Jurkat, Clone E6-1 (cell line): ENCODE results near the gene HK3. TPM values are rescaled to one million over a fixed set of nuclear protein-coding genes. Genes with fewer than 3 reads are reported as not detected.

Experiments used
- DNase-seq: peaks from one replicate; pipeline ENCODE4 v3.0.0-alpha.2; 2011; ENCODE audit warnings: low read depth, low spot score
- H3K4me3 ChIP-seq: 2 replicates; pipeline ENCODE4 v1.5.1; 2011; ENCODE audit warnings: mild to moderate bottlenecking, low read length, control low read depth, moderate library complexity
- polyA plus RNA-seq: library from polyadenylated mRNA; unstranded; fragments of >200 nt; gene quantifications from one replicate; pipeline ENCODE4 v1.2.1, GENCODE V29; 2012; ENCODE audit warnings: missing spikeins; ENCODE audit not compliant: insufficient read length, insufficient read depth

The HK3 gene, protein sequence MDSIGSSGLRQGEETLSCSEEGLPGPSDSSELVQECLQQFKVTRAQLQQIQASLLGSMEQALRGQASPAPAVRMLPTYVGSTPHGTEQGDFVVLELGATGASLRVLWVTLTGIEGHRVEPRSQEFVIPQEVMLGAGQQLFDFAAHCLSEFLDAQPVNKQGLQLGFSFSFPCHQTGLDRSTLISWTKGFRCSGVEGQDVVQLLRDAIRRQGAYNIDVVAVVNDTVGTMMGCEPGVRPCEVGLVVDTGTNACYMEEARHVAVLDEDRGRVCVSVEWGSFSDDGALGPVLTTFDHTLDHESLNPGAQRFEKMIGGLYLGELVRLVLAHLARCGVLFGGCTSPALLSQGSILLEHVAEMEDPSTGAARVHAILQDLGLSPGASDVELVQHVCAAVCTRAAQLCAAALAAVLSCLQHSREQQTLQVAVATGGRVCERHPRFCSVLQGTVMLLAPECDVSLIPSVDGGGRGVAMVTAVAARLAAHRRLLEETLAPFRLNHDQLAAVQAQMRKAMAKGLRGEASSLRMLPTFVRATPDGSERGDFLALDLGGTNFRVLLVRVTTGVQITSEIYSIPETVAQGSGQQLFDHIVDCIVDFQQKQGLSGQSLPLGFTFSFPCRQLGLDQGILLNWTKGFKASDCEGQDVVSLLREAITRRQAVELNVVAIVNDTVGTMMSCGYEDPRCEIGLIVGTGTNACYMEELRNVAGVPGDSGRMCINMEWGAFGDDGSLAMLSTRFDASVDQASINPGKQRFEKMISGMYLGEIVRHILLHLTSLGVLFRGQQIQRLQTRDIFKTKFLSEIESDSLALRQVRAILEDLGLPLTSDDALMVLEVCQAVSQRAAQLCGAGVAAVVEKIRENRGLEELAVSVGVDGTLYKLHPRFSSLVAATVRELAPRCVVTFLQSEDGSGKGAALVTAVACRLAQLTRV
- polyA plus RNA-seq, result not detected

GRCh38 chr5:176899296-176899891, at the start of gene HK3:
Gene HK3, minus strand, starts transcription at chr5:176899346. Its CDS starts 3,187 bp downstream, at chr5:176896159.
- no peak within 1 kb of the TSS for H3K4me3 ChIP-seq
- DNase-seq, result no peak

GRCh38 chr5:176948458-176948857, 49.3 kb upstream of the HK3 start:
- H3K4me3 ChIP-seq, result no peak overlapping the region
- no peak for DNase-seq

DNA sequence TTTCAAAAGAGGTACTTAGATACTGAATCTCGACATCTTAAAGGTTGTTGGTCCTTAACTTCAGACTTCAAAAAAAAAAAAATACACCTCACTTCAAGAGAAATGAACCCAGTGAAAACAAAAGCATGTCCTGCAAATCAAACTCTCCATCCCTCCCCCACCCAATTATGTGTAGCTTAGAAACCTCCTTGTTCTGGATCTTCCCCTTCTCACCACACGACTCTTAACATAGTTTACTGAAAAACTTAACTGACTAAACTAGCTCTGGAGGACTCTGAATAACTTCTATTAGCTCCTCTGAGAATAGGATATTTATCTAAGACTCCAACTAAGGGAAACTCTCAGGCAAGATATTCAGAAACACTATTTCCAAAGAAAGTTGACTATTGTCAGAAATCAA, 48.7 kb upstream of the HK3 start:
- DNase-seq, result no peak
- no peak overlapping the region for H3K4me3 ChIP-seq

GRCh38 chr5:176944268-176944667, 45.1 kb upstream of the HK3 start:
- H3K4me3 ChIP-seq, result no peak overlapping the region
- no peak for DNase-seq

DNA sequence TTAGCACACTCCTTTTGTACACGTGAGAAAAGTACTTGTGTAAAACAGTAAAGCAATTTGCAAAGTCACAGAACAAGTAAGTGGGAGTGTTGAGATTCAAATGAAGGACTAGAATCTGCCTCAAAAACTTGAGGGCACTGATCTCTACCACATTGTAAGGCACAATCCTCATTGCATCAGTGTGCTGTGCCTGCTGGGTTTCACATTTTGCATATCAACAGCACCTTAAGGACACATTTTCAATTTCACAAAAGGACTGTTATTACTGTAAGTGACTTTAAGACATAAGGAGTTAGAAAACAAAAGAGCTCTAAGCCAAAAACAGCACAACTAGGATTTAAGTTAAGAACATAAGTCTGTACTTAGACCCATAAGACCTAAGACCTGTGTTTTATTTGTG, 44.7 kb upstream of the HK3 start:
- no peak overlapping the region for H3K4me3 ChIP-seq
- DNase-seq, result no peak

- no peak for DNase-seq
- H3K4me3 ChIP-seq, result no peak overlapping the region
These were observed 42.8 kb upstream of the HK3 start for GRCh38 chr5:176941951-176942350.

DNA sequence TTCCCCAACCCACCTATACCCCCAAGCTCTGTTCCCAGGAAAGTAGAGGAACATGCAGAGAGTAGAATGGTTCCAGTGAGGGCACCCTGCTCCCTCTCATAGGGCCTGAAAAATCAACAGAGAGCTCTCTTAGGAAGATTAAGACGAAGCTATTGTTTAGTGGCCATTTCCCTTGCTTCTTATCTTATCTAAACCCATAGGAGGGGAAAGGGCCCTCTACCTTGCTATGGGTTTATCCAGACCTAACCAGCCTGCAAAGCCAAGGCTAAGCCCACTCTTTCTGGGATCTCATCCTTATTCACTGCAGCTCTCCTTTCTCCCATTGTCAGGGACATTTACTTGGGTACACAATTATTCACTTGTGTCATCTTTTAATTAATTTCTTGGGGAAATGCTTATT, 39.3 kb upstream of the HK3 start:
- no peak overlapping the region for H3K4me3 ChIP-seq
- no peak for DNase-seq

DNA sequence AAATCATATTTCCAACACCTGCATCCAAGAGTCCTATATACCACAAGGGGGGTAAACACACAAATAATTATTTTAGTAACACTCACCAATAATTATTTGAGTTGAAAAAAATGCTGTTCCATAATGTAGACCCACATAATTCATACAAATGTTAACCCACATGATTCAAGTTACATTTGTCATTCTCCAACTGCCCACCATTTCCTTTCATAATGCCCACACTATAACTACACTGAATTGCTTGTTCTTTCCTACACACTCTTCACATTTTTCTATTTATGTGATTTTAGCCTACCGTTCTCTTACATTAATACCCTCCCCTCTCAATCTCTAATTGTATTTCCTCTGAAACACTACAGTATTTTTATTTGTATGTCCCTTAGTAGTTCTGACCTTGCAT, 35.9 kb upstream of the HK3 start:
- no peak for DNase-seq
- no peak overlapping the region for H3K4me3 ChIP-seq

GRCh38 chr5:176934309-176934930, 35.3 kb upstream of the HK3 start:
- DNase-seq, result no peak
- H3K4me3 ChIP-seq, result no peak overlapping the region

- no peak overlapping the region for H3K4me3 ChIP-seq
- peak; percentile 54 for DNase-seq
These were observed 30.5 kb upstream of the HK3 start for GRCh38 chr5:176929654-176930053.

DNA sequence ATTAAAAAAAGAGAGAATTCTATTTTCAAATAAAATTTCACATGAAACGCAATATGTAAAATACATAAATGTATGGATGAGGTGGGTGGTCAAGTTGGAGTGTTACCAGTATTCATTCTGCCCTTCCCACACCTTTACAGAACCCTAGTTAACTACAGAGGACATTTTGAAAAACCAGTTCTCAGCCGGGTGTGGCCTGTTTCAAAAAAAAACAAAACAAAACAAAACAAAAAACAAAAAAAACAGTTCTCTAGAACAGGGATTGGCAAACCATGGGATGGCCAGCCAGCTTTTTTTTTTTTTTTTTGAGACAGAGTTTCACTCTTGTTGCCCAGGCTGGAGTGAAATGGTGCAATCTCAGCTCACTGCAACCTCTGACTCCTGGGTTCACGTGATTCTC, 28.4 kb upstream of the HK3 start:
- no peak overlapping the region for H3K4me3 ChIP-seq
- no peak for DNase-seq

- H3K4me3 ChIP-seq, result no peak overlapping the region
- DNase-seq, result no peak
These were observed 23.7 kb upstream of the HK3 start for GRCh38 chr5:176922817-176923216.

GRCh38 chr5:176921714-176922113, 22.6 kb upstream of the HK3 start:
- DNase-seq, result no peak

GRCh38 chr5:176918613-176919012, 19.5 kb upstream of the HK3 start:
- no peak overlapping the region for H3K4me3 ChIP-seq
- DNase-seq, result no peak

More at GRCh38 chr5:176921714-176922113, 22.6 kb upstream of the HK3 start:
- no peak overlapping the region for H3K4me3 ChIP-seq

GRCh38 chr5:176916337-176916736, 17.2 kb upstream of the HK3 start:
- DNase-seq, result no peak
- H3K4me3 ChIP-seq, result no peak overlapping the region

- H3K4me3 ChIP-seq, result no peak overlapping the region
- no peak for DNase-seq
These were observed 16.8 kb upstream of the HK3 start for GRCh38 chr5:176915906-176916305.

- no peak for DNase-seq
These were observed 13.0 kb upstream of the HK3 start for GRCh38 chr5:176912115-176912514.

DNA sequence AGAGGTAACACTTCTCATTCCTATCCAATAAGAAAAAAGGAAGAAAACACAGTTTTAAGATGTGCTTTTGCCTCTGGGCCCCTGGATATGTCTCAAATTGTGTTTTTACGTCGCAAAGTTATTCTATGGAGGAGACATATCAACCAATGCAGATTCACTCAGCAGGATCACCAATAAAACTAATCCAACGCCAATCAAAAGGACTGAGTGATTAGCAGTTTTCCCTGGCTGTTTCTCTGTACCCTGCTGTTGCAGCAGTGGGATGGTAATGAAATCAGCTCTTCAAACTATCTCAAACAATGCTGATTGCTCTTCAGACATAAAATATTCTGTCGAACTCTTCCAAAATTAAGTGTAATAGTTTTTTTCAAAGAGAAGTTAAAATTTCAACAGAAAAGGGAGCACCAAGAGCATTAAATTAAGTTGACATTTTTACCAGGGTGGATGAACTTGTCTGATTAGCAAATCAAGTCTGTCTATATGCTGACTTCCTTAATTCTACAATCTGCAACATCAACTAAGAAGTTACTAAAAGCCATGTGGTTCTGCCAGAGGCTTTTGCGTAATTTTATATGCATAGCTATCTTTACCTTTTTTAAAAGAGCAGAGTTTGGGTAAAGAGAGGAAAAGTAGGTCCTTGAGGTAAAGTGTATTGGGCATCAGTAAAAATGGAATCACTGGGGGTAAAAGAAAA, 9.7 kb upstream of the HK3 start:
- DNase-seq, result no peak
- H3K4me3 ChIP-seq, result no peak overlapping the region

More at GRCh38 chr5:176912115-176912514, 13.0 kb upstream of the HK3 start:
- no peak overlapping the region for H3K4me3 ChIP-seq

DNA sequence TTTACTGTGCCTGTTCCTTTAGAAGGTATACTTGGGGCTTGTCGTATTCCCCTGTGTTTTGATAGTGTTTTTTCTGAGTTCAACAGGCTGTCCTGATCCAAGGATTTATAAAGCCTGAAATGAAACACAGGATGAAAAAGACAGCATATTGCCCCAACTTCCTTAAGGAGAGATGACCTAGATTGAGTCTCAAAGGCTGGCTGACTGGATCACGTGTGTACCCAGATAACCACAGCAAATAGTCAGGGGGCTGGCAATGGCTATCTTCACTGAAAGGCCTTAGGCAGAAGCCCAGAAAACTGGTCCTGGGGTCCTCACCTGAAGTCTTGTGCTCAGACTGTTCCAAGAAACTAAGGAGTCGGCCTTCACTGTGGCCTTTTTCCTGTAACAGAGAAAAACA, 7.7 kb upstream of the HK3 start:
- DNase-seq, result no peak
- H3K4me3 ChIP-seq, result no peak overlapping the region
